Measurements from ENCODE around the gene NUP88.

The NUP88 gene

GRCh38 chr17:5430413-5430999, 11.0 kb upstream of the NUP88 start:
- no peak for TF ChIP-seq ZNF274 (IDR thresholded peaks at IDR 0.05; ENCODE audit: low read depth, low read length)
- no peak for TF ChIP-seq SUZ12 (IDR thresholded peaks at IDR 0.05; ENCODE audit: extremely low read depth, insufficient read depth, insufficient read length)
- TF ChIP-seq YY1 (IDR thresholded peaks at IDR 0.05; ENCODE audit: insufficient read depth, insufficient read length), result no peak
- Histone ChIP-seq H3K4me3 (ENCODE audit: insufficient read length, low read depth) (no peak overlapping the region), H3K36me3 (ENCODE audit: insufficient read depth, insufficient read length, low read length) (peaks cover 89% of the 10 kb centered on the region), H3K4me1 (ENCODE audit: insufficient read depth, insufficient read length) (no peaks in the 10 kb centered on the region), H3K9ac (ENCODE audit: insufficient read length, low read depth) (no peak overlapping the region), H3K9me3 (ENCODE audit: insufficient read depth, low read length) (no peaks in the 10 kb centered on the region), H3K27me3 (ENCODE audit: insufficient read depth, insufficient read length) (no peaks in the 10 kb centered on the region)
- no peak for DNase-seq (ENCODE audit: low read depth, low spot score)

- Histone ChIP-seq H3K4me3 (ENCODE audit: insufficient read length, low read depth) (no peak overlapping the region), H3K4me1 (ENCODE audit: insufficient read depth, insufficient read length) (no peaks in the 10 kb centered on the region), H3K9ac (ENCODE audit: insufficient read length, low read depth) (no peak overlapping the region), H3K9me3 (ENCODE audit: insufficient read depth, low read length) (no peaks in the 10 kb centered on the region), H3K36me3 (ENCODE audit: insufficient read depth, insufficient read length, low read length) (peaks cover 87% of the 10 kb centered on the region), H3K27me3 (ENCODE audit: insufficient read depth, insufficient read length) (no peaks in the 10 kb centered on the region)
- TF ChIP-seq SUZ12 (IDR thresholded peaks at IDR 0.05; ENCODE audit: extremely low read depth, insufficient read depth, insufficient read length) (no peak), ZNF274 (IDR thresholded peaks at IDR 0.05; ENCODE audit: low read depth, low read length) (no peak), YY1 (IDR thresholded peaks at IDR 0.05; ENCODE audit: insufficient read depth, insufficient read length) (no peak)
- DNase-seq (ENCODE audit: low read depth, low spot score), result no peak
Measured at GRCh38 chr17:5429191-5429887, 9.9 kb upstream of the NUP88 start.

- H3K4me1 ChIP-seq (ENCODE audit: insufficient read depth, insufficient read length), result no peaks in the 10 kb centered on the region
- no peak for DNase-seq (ENCODE audit: low read depth, low spot score)
- no peak overlapping the region for H3K9ac ChIP-seq (ENCODE audit: insufficient read length, low read depth)
- TF ChIP-seq ZNF274 (IDR thresholded peaks at IDR 0.05; ENCODE audit: low read depth, low read length) (no peak), YY1 (IDR thresholded peaks at IDR 0.05; ENCODE audit: insufficient read depth, insufficient read length) (no peak), SUZ12 (IDR thresholded peaks at IDR 0.05; ENCODE audit: extremely low read depth, insufficient read depth, insufficient read length) (no peak)
- H3K4me3 ChIP-seq (ENCODE audit: insufficient read length, low read depth), result no peak overlapping the region
- no peaks in the 10 kb centered on the region for H3K9me3 ChIP-seq (ENCODE audit: insufficient read depth, low read length)
- no peaks in the 10 kb centered on the region for H3K27me3 ChIP-seq (ENCODE audit: insufficient read depth, insufficient read length)
- peaks cover 83% of the 10 kb centered on the region for H3K36me3 ChIP-seq (ENCODE audit: insufficient read depth, insufficient read length, low read length)
Measured at GRCh38 chr17:5425826-5426225, 6.4 kb upstream of the NUP88 start.

- H3K9me3 ChIP-seq (ENCODE audit: insufficient read depth, low read length), result no peaks in the 10 kb centered on the region
- TF ChIP-seq SUZ12 (IDR thresholded peaks at IDR 0.05; ENCODE audit: extremely low read depth, insufficient read depth, insufficient read length) (no peak), YY1 (IDR thresholded peaks at IDR 0.05; ENCODE audit: insufficient read depth, insufficient read length) (no peak), ZNF274 (IDR thresholded peaks at IDR 0.05; ENCODE audit: low read depth, low read length) (no peak)
- no peaks in the 10 kb centered on the region for H3K27me3 ChIP-seq (ENCODE audit: insufficient read depth, insufficient read length)
- peaks cover 79% of the 10 kb centered on the region for H3K36me3 ChIP-seq (ENCODE audit: insufficient read depth, insufficient read length, low read length)
- DNase-seq (ENCODE audit: low read depth, low spot score), result no peak
- no peak overlapping the region for H3K4me3 ChIP-seq (ENCODE audit: insufficient read length, low read depth)
- H3K4me1 ChIP-seq (ENCODE audit: insufficient read depth, insufficient read length), result no peaks in the 10 kb centered on the region
- H3K9ac ChIP-seq (ENCODE audit: insufficient read length, low read depth), result no peak overlapping the region
Measured at GRCh38 chr17:5424909-5425308, 5.4 kb upstream of the NUP88 start.

GRCh38 chr17:5422505-5422904, 3.0 kb upstream of the NUP88 start:
- no peak overlapping the region for H3K4me3 ChIP-seq (ENCODE audit: insufficient read length, low read depth)
- no peaks in the 10 kb centered on the region for H3K4me1 ChIP-seq (ENCODE audit: insufficient read depth, insufficient read length)

DNA sequence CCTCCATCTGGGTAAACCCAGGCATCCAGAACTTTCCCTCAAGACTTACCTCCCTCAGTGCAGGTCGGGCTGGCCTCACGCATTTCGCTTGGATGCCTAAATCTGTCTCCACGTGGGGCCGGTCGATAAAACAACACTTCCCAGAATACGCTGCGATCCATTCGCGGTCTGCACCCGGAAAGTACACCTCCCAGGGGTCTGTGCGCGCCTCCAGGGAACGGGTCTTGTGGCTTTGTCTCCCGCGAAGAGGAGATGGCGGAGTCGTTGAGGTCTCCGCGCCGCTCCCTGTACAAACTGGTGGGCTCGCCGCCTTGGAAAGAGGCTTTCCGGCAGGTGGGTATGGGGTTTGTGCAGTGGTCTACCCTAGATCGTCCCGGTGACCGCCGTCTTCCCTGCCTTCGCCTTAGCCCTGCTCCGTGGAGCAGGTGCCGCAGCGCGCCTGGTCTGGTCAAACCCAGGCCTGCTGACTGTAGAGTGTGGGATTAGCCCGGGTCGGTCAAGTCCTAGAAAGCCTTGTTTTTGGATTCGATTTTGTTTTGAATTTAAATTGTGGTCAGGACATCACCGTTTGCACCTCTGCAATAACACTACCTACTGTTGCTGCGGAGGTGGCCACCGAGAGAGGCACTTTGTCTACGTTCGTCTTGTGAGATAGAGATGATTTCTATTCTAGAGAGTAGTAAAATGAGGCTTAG, 644 bp upstream of the NUP88 start, which contains the start of gene RPAIN:
Gene RPAIN, plus strand, starts transcription at position 224 of the 695 bp plus-strand sequence. Its CDS starts 29 bp downstream, at position 253.
- H3K9me3 ChIP-seq (ENCODE audit: insufficient read depth, low read length), result no peaks in the 10 kb centered on the region
- H3K36me3 ChIP-seq (ENCODE audit: insufficient read depth, insufficient read length, low read length), result peaks cover 63% of the 10 kb centered on the region
- H3K27me3 ChIP-seq (ENCODE audit: insufficient read depth, insufficient read length), result no peaks in the 10 kb centered on the region
- TF ChIP-seq YY1 (IDR thresholded peaks at IDR 0.05; ENCODE audit: insufficient read depth, insufficient read length) (no peak), SUZ12 (IDR thresholded peaks at IDR 0.05; ENCODE audit: extremely low read depth, insufficient read depth, insufficient read length) (no peak), ZNF274 (IDR thresholded peaks at IDR 0.05; ENCODE audit: low read depth, low read length) (no peak)
- peak within 1 kb of the TSS; percentile 96 for H3K4me3 ChIP-seq (ENCODE audit: insufficient read length, low read depth)
- H3K9ac ChIP-seq (ENCODE audit: insufficient read length, low read depth), result peak within 1 kb of the TSS; percentile 93
- peak; percentile 60 for DNase-seq (ENCODE audit: low read depth, low spot score)
- H3K4me1 ChIP-seq (ENCODE audit: insufficient read depth, insufficient read length), result no peaks in the 10 kb centered on the region

More at GRCh38 chr17:5422505-5422904, 3.0 kb upstream of the NUP88 start:
- no peak for TF ChIP-seq SUZ12 (IDR thresholded peaks at IDR 0.05; ENCODE audit: extremely low read depth, insufficient read depth, insufficient read length)
- no peak for TF ChIP-seq YY1 (IDR thresholded peaks at IDR 0.05; ENCODE audit: insufficient read depth, insufficient read length)
- no peak for TF ChIP-seq ZNF274 (IDR thresholded peaks at IDR 0.05; ENCODE audit: low read depth, low read length)
- Histone ChIP-seq H3K36me3 (ENCODE audit: insufficient read depth, insufficient read length, low read length) (peaks cover 59% of the 10 kb centered on the region), H3K9me3 (ENCODE audit: insufficient read depth, low read length) (no peaks in the 10 kb centered on the region), H3K27me3 (ENCODE audit: insufficient read depth, insufficient read length) (no peaks in the 10 kb centered on the region), H3K9ac (ENCODE audit: insufficient read length, low read depth) (no peak overlapping the region)
- no peak for DNase-seq (ENCODE audit: low read depth, low spot score)

DNA sequence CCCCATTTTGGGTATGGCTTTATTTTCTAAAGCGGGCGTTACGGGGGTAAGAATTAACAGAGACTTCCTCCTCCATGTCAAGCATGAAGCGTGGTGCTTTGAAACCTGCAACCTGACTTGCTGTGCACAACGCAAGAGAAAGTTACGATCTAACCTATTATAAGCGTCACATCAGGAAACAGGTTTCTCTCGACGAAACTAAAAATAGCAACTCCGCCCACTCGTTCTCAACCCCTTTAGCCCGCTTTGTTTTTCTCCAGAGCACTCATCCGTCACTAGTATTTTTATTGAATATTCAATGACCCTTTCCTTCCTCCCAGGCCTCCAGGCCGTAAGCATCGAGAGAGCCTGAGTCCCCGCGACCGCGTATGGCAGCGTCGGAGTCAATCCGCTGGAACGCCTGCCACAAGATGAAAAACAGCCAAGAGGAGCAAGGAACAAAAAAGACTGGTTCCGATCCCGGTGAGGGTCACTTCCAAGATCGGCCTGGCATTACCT, 555 bp downstream of the NUP88 start:
- no peak for TF ChIP-seq SUZ12 (IDR thresholded peaks at IDR 0.05; ENCODE audit: extremely low read depth, insufficient read depth, insufficient read length)
- no peak for TF ChIP-seq ZNF274 (IDR thresholded peaks at IDR 0.05; ENCODE audit: low read depth, low read length)
- no peak for TF ChIP-seq YY1 (IDR thresholded peaks at IDR 0.05; ENCODE audit: insufficient read depth, insufficient read length)
- Histone ChIP-seq H3K9ac (ENCODE audit: insufficient read length, low read depth) (peak overlapping the region; percentile 92), H3K27me3 (ENCODE audit: insufficient read depth, insufficient read length) (no peaks in the 10 kb centered on the region), H3K9me3 (ENCODE audit: insufficient read depth, low read length) (no peaks in the 10 kb centered on the region), H3K36me3 (ENCODE audit: insufficient read depth, insufficient read length, low read length) (peaks cover 59% of the 10 kb centered on the region), H3K4me3 (ENCODE audit: insufficient read length, low read depth) (peak overlapping the region; percentile 96), H3K4me1 (ENCODE audit: insufficient read depth, insufficient read length) (no peaks in the 10 kb centered on the region)
- DNase-seq (ENCODE audit: low read depth, low spot score), result peak; percentile 5
